Subcutaneous abdominal adipose tissue (tissue), 5 donors: ENCODE results near the gene DCST1.

Experiments used
- H3K27ac ChIP-seq: one replicate; pipeline ENCODE4 v1.7.0; 2013; ENCODE audit warnings: low read depth, mild to moderate bottlenecking, inconsistent platforms, low read length, moderate library complexity
- H3K27me3 ChIP-seq, 5 donors: one replicate each; pipeline ENCODE4 v1.7.0; 2013; ENCODE audit warnings: low read length in 5 of 5, inconsistent platforms in 1 of 5; ENCODE audit not compliant: control insufficient read depth in 5 of 5, insufficient read depth in 4 of 5
- H3K36me3 ChIP-seq, 5 donors: one replicate each; pipeline ENCODE4 v1.7.0; 2013; ENCODE audit warnings: low read length in 5 of 5; ENCODE audit not compliant: control insufficient read depth in 5 of 5, insufficient read depth in 5 of 5
- H3K4me1 ChIP-seq, 5 donors: one replicate each; pipeline ENCODE4 v1.7.0; 2013; ENCODE audit warnings: low read length in 5 of 5, mild to moderate bottlenecking in 3 of 5, moderate library complexity in 1 of 5; ENCODE audit not compliant: control insufficient read depth in 5 of 5, insufficient read depth in 5 of 5
- H3K4me3 ChIP-seq, 5 donors: one replicate each; pipeline ENCODE4 v1.7.0; 2013; ENCODE audit warnings: low read length in 5 of 5, low read depth in 1 of 5
- H3K9ac ChIP-seq, 5 donors: one replicate each; pipeline ENCODE4 v1.7.0; 2013; ENCODE audit warnings: low read length in 5 of 5, mild to moderate bottlenecking in 4 of 5, moderate library complexity in 3 of 5
- H3K9me3 ChIP-seq, 5 donors: one replicate each; pipeline ENCODE4 v1.7.0; 2013; ENCODE audit warnings: low read length in 5 of 5; ENCODE audit not compliant: control insufficient read depth in 5 of 5
- donor health status: healthy.
- donor health status: healthy.
- donor health status: healthy.
- donor health status: healthy.
- donor health status: healthy.

The DCST1 gene

DNA sequence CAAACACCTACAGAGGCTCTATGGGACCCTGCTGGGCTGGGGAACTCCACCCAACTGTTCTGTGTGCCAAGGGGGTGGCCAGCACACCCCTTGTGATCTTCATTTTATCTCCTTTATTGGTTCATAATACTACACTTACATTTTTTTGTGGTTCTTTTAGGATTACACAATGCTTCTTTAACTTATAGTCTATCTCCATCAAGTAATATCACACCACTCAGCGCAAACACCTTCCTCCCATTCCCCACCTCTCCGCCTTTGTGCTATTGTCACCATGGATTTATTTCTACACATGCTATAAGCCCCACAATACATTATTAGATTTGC, 61.0 kb downstream of the DCST1 start:
- H3K9me3 ChIP-seq = no peaks in the 10 kb centered on the region
- H3K27ac ChIP-seq = peak overlapping the region; percentile 6
- H3K36me3 ChIP-seq = no peaks in the 10 kb centered on the region
- no peak overlapping the region for H3K9ac ChIP-seq
- H3K4me3 ChIP-seq = no peak overlapping the region
- peaks cover 10 to 27% (median 19%) of the 10 kb centered on the region in 5 donors for H3K4me1 ChIP-seq
- H3K27me3 ChIP-seq = no peaks in the 10 kb centered on the region

GRCh38 chr1:155099331-155099730, 65.7 kb downstream of the DCST1 start:
- Histone ChIP-seq H3K9ac (no peak overlapping the region), H3K4me3 (no peak overlapping the region), H3K27ac (no peak overlapping the region), H3K9me3 (no peaks in the 10 kb centered on the region), H3K27me3 (no peaks in the 10 kb centered on the region), H3K36me3 (no peaks in the 10 kb centered on the region), H3K4me1 (peaks cover 0 to 14% (median 9%) of the 10 kb centered on the region in 5 donors)
